ENCODE data around the gene APLF.

APLF gene

DNA sequence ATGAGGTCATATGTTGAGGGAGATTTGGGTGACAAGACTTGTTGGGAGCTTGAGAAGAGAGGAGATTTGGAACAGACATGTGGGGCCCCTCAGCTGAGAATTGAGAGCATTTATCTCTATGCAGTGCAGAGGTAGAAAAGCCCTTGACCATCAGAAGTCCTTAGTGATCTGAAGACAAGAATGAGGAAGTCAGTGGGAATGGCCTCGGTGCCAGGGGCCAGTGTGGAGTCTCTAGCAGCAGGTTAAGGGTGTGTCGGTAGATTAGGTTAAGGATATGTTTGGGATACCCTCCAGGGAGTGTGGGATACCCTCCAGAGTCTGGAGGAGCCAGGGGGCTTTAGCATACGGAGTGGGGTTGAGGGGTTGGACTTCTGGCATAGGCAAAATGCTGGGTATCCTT is 41.9 kb upstream of the APLF start:
- no peak for DNase-seq (ENCODE audit: low read depth)
- no peak overlapping the region for H3K4me3 ChIP-seq (ENCODE audit: low read depth, low read length)
- TF ChIP-seq, protein P1, sequence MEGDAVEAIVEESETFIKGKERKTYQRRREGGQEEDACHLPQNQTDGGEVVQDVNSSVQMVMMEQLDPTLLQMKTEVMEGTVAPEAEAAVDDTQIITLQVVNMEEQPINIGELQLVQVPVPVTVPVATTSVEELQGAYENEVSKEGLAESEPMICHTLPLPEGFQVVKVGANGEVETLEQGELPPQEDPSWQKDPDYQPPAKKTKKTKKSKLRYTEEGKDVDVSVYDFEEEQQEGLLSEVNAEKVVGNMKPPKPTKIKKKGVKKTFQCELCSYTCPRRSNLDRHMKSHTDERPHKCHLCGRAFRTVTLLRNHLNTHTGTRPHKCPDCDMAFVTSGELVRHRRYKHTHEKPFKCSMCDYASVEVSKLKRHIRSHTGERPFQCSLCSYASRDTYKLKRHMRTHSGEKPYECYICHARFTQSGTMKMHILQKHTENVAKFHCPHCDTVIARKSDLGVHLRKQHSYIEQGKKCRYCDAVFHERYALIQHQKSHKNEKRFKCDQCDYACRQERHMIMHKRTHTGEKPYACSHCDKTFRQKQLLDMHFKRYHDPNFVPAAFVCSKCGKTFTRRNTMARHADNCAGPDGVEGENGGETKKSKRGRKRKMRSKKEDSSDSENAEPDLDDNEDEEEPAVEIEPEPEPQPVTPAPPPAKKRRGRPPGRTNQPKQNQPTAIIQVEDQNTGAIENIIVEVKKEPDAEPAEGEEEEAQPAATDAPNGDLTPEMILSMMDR (IDR thresholded peaks at IDR 0.05; ENCODE audit: insufficient read depth, low read depth, low read length, missing control alignments), result no peak

DNA sequence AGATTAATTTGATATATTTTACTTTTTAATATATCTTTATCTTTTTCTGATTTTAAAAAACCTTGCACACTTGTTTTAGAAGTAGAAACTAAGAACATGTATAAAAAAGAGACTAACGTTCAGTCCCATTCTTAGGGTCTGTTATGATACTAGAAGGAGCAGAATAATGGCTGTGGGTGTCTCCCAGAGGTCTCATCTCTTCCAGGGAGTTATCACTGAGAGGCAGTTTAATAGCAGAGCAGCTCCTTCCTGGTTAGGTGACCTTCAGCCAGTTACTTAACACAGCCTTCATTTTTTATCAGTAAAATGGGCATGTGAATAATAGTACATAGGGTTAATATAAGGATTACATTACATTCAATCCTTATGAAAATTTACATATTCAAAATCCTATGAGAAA is 40.9 kb upstream of the APLF start:
- DNase-seq (ENCODE audit: low read depth), result no peak
- H3K4me3 ChIP-seq (ENCODE audit: low read depth, low read length), result peak overlapping the region; percentile 12; the same call in 1 of the 2 replicates
- TF ChIP-seq, protein P1 (IDR thresholded peaks at IDR 0.05; ENCODE audit: insufficient read depth, low read depth, low read length, missing control alignments), result no peak

DNA sequence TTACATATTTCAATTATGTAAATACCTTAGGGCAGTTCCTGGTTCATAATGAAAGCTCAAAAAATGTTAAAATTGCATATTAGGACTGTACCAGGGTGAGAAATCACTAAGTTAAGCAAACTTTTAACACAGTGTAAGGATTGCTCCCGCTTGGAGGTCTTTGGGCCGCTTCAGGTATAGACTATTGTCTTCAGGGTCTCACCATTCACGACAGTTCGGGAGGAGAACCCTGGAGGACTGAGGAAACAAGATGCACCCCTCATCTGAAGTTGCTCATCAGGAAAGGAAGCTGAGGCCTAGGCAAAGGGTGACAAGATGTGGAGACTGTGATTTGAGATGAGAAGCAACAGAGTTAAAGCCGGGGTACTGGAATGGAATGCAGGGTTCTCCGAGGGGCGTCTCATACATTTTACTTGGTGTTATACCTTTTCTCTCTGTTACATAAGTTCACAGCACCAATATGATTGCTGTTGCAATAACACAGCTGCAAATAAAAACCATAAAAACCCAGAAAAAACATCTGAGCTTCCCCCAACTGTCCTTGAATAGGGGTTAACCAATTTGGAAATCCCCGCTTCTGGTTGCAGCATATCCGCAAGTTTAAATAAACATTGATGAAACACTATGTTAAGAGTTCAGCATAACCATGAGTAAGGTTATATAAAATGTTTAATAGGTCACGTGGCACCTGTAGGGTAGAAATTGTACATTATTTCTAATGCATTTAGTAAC is 40.4 kb upstream of the APLF start:
- DNase-seq (ENCODE audit: low read depth), result peak; percentile 79
- TF ChIP-seq, protein P1 (IDR thresholded peaks at IDR 0.05; ENCODE audit: insufficient read depth, low read depth, low read length, missing control alignments), result no peak

DNA sequence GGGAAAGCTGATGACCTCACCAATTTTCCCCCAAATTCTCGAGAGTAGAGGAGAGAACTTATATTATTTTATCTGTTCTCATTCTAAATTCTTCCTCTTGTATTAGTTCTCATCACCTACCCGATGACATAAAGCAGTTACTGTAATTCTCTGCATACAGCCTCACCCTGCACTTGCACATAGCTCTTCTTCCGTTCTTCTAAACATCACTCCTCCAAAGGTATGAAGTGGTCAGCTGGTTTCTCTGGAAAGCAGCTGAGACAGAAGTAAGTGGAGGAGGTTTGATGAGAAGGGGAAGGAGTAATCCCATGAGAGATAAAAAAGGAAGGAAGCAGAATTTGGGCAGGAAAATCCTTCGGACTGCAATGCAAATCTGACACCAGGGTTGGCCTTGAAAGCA is 39.3 kb upstream of the APLF start:
- TF ChIP-seq, protein P1 (IDR thresholded peaks at IDR 0.05; ENCODE audit: insufficient read depth, low read depth, low read length, missing control alignments), result no peak
- no peak for DNase-seq (ENCODE audit: low read depth)
- H3K4me3 ChIP-seq (ENCODE audit: low read depth, low read length), result no peak overlapping the region

More for the DNA sequence above, 40.4 kb upstream of the APLF start:
- H3K4me3 ChIP-seq (ENCODE audit: low read depth, low read length), result peak overlapping the region; percentile 12; the same call in 1 of the 2 replicates

DNA sequence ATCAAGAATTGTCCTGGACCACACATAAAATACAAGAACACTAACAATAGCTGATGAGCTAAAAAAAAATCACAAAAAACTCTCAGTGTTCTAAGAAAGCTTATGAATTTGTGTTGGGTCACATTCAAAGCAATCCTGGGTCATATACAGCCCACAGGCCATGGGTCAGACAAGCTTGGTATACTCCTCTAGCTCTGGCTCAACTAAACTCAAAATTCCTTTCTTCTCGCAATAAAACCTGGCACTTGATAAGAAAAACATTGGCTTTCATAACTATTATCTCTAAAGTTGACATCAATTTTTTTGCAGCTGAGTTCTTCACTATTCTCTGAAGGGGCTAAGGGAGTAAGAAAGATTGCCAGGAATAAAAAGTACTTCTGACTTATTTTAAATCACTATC is 38.6 kb upstream of the APLF start:
- H3K4me3 ChIP-seq (ENCODE audit: low read depth, low read length), result no peak overlapping the region
- DNase-seq (ENCODE audit: low read depth), result no peak
- TF ChIP-seq, protein P1 (IDR thresholded peaks at IDR 0.05; ENCODE audit: insufficient read depth, low read depth, low read length, missing control alignments), result no peak

DNA sequence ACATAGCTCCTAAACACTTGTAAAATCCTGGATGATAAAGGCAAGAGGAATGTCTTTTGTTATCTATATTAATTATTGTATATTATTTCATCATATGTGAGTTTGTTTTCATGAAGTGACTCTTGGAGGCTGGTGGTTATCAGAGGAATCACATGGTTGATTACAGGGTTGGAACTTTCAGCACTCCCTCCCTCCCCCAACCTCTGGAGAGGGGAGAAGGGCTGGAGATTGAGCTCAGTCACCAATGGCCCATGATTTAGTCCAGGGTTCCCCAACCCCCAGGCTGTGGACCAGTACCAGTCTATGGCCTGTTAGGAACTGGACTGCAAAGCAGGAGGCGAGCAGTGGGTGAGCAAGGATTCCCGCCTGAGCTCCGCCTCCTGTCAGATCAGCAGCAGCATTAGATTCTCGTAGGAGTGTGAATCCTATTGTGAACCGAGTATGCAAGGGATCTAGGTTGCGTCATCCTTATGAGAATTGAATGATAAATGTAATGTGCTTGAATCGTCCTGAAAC is 38.0 kb upstream of the APLF start:
- TF ChIP-seq, protein P1 (IDR thresholded peaks at IDR 0.05; ENCODE audit: insufficient read depth, low read depth, low read length, missing control alignments), result no peak
- no peak for DNase-seq (ENCODE audit: low read depth)
- no peak overlapping the region for H3K4me3 ChIP-seq (ENCODE audit: low read depth, low read length)

All from GM12865 (cell line).